ENCODE data around the gene SVIL. TPM values are rescaled to one million over a fixed set of nuclear protein-coding genes. Genes with fewer than 3 reads are reported as not detected.
"Not testable (repeated sequence)": the region's sequence is repeated elsewhere in the genome, so short reads cannot be mapped to it uniquely, and the experiment has no call there.

Gene SVIL
- total RNA-seq, 3 donors from 2014 or later = 67.6 to 1,278 (median 86.0) TPM

GRCh38 chr10:29567003-29567402 is 67.8 kb downstream of the SVIL start:
- Histone ChIP-seq H3K36me3 (ENCODE audit: low read depth) (no peaks in the 10 kb centered on the region), H3K9me3 (no peaks in the 10 kb centered on the region), H3K4me1 (ENCODE audit: low read depth) (peaks cover 3% of the 10 kb centered on the region), H3K4me3 (no peak overlapping the region)
- TF ChIP-seq, protein P1, sequence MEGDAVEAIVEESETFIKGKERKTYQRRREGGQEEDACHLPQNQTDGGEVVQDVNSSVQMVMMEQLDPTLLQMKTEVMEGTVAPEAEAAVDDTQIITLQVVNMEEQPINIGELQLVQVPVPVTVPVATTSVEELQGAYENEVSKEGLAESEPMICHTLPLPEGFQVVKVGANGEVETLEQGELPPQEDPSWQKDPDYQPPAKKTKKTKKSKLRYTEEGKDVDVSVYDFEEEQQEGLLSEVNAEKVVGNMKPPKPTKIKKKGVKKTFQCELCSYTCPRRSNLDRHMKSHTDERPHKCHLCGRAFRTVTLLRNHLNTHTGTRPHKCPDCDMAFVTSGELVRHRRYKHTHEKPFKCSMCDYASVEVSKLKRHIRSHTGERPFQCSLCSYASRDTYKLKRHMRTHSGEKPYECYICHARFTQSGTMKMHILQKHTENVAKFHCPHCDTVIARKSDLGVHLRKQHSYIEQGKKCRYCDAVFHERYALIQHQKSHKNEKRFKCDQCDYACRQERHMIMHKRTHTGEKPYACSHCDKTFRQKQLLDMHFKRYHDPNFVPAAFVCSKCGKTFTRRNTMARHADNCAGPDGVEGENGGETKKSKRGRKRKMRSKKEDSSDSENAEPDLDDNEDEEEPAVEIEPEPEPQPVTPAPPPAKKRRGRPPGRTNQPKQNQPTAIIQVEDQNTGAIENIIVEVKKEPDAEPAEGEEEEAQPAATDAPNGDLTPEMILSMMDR (IDR thresholded peaks at IDR 0.05) = no peak
- intact Hi-C loops (cut with DNase I, micrococcal nuclease) = no loop called here
- no peak for ATAC-seq
- no peak for DNase-seq

DNA sequence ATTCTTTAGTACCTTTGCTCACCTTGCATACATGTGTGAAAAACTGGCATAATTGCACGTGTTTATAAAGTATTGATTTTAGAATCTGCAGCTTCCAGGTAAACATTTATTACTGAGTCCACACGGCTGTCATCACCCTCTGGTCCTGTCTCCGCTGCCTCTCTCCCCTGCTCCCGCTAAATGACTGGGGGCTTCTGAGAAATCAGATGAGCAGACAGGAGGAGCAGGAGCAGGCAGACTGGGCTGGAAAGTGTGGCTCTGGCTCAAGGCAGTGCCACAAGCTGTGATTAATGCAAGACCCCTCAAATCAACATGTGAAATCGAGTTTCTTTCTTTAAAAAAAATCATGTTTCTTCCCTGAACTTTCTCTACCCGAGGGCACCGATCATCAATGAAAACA is 68.6 kb downstream of the SVIL start:
- intact Hi-C loops (cut with DNase I, micrococcal nuclease); ATAC-seq; H3K4me1 ChIP-seq (ENCODE audit: low read depth); H3K9me3 ChIP-seq; H3K36me3 ChIP-seq (ENCODE audit: low read depth); H3K4me3 ChIP-seq; DNase-seq: not testable (repeated sequence)

- H3K4me1 ChIP-seq (ENCODE audit: low read depth) = peaks cover 3% of the 10 kb centered on the region
- H3K9me3 ChIP-seq = no peaks in the 10 kb centered on the region
- H3K36me3 ChIP-seq (ENCODE audit: low read depth) = no peaks in the 10 kb centered on the region
- TF ChIP-seq, protein P1 (IDR thresholded peaks at IDR 0.05) = no peak
- H3K4me3 ChIP-seq = no peak overlapping the region
- intact Hi-C loops (cut with DNase I, micrococcal nuclease) = no loop called here
- DNase-seq (no peak), ATAC-seq (no peak)
Measured at GRCh38 chr10:29563420-29564035, 71.2 kb downstream of the SVIL start.

DNA sequence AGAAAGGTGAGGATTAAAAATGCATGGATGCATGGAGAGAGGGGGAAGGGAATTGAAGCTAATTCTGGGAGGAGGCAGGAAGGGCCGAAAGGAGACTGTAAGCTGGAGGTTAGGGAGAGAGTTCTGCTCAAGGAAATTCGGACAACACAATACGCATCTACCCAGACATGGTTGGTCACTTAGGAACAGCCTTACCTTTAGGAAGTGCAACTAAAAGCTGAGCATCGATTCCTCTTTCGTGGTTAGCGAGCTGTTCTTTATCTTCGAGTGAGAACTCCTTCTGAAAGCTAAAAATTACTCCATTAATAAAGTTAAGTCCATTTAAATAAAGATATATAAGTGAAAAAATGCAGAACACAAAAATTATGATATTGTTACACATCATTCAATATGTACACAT is 71.8 kb downstream of the SVIL start:
- peak; percentile 32 for ATAC-seq
- H3K9me3 ChIP-seq; H3K36me3 ChIP-seq (ENCODE audit: low read depth); H3K4me3 ChIP-seq; intact Hi-C loops (cut with DNase I, micrococcal nuclease); DNase-seq; H3K4me1 ChIP-seq (ENCODE audit: low read depth): not testable (repeated sequence)

DNA sequence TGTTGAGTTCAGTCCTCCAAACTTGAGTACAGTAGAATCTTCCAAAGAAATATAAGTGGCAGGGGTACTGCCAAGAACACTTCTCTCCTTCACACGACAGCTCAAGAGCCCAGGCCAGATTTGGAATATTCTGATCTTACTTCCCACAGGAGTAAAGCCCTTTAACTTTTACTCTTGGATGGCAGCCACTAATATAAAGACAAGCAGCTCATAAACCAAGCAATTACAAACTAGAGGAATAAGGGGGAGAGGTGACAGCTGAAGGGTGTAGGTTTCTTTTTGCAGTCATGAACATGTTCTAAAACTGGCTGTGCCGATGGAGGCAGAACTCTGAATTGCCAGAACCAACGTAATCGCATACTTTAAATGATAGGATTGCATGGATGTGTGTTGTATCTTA is 74.8 kb downstream of the SVIL start:
- Histone ChIP-seq H3K9me3 (no peaks in the 10 kb centered on the region), H3K4me3 (no peak overlapping the region), H3K36me3 (ENCODE audit: low read depth) (no peaks in the 10 kb centered on the region), H3K4me1 (ENCODE audit: low read depth) (peaks cover 3% of the 10 kb centered on the region)
- TF ChIP-seq, protein P1 (IDR thresholded peaks at IDR 0.05) = no peak
- DNase-seq (no peak), ATAC-seq (peak; percentile 79)
- intact Hi-C loops (cut with DNase I, micrococcal nuclease) = no loop called here

DNA sequence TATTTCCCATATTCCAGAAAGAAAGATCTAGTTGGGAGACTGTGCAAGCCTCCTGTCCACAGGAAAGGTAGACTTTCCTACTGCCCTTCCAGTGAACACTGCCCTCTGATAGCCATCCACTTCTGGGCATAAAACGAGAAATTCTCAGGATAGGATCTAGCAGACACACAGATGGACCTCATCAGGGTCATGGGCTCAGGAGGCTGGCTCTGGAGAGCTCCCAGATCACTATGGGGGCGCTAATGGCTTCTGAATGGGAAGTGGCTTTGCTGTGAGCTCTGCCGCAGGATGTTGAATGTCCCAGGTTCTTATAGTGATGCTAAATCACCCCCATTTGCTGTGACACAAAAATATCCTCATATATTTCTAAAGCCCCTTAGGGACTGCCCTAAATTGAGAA is 77.1 kb downstream of the SVIL start:
- TF ChIP-seq, protein P1 (IDR thresholded peaks at IDR 0.05) = no peak

More for the DNA sequence above, 77.1 kb downstream of the SVIL start:
- Histone ChIP-seq H3K4me3 (no peak overlapping the region), H3K9me3 (no peaks in the 10 kb centered on the region), H3K4me1 (ENCODE audit: low read depth) (peaks cover 3% of the 10 kb centered on the region), H3K36me3 (ENCODE audit: low read depth) (no peaks in the 10 kb centered on the region)
- DNase-seq (no peak), ATAC-seq (no peak)
- intact Hi-C loops (cut with DNase I, micrococcal nuclease) = no loop called here
